ENCODE data around the gene CAMSAP2.
A peak's percentile ranks its signal among the peaks of the same experiment; 100 is the strongest.

The CAMSAP2 gene, protein sequence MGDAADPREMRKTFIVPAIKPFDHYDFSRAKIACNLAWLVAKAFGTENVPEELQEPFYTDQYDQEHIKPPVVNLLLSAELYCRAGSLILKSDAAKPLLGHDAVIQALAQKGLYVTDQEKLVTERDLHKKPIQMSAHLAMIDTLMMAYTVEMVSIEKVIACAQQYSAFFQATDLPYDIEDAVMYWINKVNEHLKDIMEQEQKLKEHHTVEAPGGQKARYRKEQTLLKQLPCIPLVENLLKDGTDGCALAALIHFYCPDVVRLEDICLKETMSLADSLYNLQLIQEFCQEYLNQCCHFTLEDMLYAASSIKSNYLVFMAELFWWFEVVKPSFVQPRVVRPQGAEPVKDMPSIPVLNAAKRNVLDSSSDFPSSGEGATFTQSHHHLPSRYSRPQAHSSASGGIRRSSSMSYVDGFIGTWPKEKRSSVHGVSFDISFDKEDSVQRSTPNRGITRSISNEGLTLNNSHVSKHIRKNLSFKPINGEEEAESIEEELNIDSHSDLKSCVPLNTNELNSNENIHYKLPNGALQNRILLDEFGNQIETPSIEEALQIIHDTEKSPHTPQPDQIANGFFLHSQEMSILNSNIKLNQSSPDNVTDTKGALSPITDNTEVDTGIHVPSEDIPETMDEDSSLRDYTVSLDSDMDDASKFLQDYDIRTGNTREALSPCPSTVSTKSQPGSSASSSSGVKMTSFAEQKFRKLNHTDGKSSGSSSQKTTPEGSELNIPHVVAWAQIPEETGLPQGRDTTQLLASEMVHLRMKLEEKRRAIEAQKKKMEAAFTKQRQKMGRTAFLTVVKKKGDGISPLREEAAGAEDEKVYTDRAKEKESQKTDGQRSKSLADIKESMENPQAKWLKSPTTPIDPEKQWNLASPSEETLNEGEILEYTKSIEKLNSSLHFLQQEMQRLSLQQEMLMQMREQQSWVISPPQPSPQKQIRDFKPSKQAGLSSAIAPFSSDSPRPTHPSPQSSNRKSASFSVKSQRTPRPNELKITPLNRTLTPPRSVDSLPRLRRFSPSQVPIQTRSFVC (N-terminal part only)

DNA sequence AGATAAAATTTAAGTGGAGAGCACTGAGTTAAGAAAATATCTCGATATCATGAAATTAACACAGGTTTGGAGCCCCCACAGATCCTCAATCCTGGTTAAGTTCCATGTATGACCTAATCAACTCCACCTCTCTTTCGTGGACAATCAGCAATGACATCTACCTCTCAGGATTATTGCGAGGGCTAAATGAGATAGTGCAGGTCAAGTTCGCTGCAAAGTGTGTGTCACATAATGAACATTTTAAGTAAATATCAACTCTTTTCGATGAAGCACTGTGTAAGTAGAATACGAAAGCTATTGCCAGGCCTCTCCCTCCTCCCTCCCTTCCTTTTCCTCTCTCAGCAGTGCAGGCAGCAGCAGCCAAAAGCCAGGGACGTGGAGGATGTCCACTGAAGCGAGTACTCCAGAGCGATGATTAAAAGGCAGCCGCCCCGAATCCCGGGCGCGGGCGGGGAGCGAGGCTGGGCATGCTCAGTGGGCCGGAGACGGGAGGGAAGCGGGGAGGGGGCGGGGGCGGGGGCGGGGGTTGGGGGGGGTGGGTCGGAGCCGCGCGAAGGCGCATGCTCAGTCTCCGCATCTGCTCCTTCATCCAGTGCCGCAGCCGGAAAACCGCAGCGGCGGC lies at the start of gene CAMSAP2:
Gene CAMSAP2, plus strand, starts transcription at position 567 of the 622 bp plus-strand sequence. CDS start 935 bp downstream, outside the sequence.
- DNase-seq: peak; percentile 54 to 61

DNA sequence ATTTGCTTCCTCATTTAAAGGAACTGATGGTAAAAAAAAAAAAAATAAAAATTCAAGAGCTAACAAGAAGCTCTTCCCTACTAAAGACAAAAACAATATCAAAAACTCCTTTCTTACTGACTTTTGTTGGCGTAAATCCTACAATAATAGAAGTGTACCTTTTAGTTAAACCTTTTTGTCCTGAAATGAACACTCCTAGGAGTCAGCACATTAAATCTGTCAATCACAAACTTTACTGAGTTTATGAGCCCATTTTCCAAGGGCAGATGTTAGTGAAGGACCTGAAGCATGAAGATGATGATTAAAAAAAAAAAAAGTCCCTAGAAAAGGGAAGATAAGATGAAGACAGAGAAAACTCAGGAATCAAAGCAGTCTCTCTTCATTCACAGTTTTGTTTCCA lies 46.4 kb upstream of the CAMSAP2 start:
- no peak for DNase-seq

DNA sequence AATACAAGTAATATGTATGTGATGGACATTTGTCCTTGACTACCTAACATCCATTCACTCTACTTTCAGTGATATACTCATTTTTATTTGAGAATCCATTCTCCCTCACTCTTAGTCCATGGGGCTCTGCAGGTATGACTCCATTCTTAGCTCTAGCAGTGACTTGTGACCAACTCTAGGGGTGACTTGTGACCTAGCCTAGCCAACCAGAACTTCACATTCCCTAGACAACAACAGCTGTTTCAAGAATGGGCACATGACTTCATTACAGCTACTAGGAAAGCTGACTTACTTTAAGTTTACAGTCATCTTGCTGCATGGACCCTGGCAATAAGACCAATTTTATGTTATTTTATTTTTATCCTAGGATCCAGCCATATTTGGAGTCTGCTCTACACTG lies 45.4 kb upstream of the CAMSAP2 start:
- DNase-seq: no peak

DNA sequence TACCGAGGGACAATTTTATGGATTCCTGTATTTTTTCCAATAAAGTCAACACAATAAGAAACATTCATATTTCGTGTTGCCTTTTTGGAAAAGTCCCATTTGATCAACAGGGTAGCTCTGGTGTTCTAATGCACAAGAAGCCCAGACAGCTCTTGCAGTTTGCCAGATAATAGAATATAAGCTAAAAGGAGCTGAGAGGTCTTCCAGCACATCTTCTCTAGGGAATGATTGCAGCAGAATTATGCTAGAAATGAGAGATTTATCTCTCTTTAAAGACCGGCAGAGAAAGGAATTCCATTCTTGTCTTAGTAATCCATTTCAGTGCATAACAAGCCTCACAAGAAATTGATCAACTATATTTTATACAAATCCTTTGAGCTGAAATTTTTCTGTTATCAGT lies 44.0 kb upstream of the CAMSAP2 start:
- DNase-seq: no peak

DNA sequence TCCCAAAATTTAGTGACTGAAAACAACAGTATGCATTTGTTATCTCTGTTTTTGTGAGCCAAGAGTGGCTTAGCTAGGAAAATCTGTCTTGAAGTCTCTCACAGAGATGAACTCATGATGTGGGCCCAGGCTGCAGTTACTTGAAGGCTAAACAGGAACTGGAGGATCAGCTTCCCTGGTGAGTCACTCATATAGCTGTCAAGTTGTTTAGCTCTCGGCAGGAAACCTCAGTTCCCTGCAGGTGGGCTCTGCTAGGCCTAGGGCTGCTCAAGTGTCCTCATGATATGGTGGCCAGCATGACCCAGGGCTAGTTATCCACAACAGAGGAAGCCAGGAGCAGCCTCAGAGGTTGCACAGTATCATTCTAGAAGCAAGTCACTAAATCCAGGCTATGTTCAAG lies 38.8 kb upstream of the CAMSAP2 start:
- DNase-seq: peak; percentile 55 to 59

DNA sequence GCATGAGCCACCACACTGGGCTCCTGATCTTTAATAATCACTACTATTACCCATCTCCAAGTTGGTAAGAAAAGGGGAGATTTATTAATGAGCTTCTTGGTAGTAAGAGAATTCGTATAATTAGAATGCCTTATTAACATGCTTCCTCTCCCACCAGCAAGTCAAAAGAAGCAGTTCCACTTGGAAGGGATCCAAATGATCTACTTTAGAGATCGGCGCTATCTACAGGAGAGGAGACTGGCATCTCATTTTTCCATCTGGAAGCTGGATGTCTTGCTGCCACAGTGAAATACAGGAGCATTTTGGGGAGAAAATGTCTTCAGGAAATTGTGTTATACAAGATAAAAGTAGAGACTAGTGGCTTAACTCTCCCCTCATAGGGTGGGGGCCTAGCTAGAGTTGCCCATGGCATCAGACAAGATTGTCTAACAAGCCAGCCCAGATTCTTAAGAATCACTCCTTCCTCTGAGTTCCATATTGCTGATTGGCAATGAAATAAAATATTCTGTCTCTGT lies 33.6 kb upstream of the CAMSAP2 start:
- DNase-seq: no peak

DNA sequence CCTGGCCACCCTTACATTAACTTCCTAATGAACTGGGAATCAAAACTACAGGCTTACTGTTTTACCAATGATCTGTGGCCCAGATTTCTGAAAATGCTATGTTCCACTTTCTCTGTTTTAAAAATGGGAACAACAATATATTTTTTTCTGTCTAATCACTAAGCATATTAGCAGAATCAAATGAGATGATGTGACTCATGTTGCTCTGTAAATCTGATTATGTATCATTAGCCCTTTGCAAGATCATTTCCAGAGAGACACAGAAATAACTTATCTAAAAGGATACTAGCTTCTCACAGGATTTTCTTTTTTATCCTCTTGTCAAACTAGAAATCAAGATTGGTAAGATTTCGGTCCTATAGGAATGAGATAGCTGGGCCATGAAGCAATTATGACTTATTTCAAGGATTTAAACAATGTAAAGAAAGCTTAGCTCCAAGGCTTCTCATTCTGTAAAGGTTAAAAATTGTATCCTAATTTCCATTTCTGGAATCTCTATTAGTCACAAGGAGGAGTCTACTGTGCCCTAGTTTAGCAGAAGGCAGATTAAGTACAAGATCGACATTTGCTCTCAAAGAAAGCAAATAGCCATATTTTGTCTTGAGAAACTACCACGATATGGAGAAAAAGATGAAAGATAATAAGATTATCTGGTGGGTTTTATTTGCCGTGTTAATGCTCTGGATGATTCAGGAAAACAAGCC lies 32.4 kb upstream of the CAMSAP2 start:
- DNase-seq: no peak

DNA sequence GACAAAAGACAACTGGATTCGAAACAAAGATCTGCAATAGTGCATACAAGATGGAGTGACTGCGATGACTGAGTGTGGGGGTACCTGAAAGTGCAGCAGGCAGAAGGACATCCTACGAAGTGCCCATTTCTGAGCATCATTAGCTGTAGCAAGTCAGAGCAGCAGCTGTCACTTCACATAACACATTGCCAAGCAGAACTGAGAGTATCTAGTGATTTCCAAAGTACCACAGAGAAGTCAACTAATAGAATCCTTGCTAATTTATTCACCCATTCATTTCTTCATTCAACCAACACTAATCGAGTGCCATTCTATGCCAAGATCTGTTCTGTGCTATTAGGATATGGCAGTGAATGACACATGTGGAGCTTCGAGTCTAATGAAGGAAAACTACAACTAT lies 31.6 kb upstream of the CAMSAP2 start:
- no peak for DNase-seq

DNA sequence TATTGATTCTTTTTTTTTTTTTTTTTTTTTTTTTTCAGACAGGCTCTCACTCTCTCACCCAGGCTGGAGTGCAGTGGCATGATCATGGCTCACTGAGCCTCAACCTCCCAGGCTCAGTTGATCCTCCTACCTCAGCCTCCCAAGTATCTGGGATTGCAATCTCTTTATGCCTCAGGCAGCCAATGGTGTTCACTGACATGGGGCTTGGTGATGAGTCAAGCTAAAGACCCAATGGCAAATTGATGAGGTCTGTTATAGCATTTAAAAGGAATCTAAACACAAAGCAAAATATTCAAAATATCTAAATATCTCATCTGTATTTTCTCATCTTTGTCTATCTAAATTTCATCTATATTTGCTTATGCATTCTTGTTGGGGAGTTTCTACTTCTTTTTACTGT lies 30.5 kb upstream of the CAMSAP2 start:
- no peak for DNase-seq

DNA sequence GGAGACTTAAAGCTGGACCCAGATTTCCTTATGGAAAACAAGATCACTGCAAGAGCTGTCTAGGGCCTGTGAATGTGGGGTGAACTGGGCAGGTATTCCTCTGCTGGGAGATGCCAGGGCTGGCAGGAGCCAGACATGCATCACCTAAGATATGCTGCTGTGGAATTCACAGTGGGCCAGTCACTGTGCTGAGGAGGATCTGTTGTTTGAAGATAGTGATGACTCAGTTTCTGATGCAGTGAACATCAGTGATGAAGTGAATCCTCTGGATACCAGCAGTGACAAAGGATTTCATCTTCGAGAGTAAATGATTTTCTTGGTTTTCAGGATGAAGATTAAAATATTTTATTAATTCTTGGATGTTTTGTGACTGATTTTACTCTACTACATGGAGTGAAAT lies 29.9 kb upstream of the CAMSAP2 start:
- DNase-seq: no peak

DNA sequence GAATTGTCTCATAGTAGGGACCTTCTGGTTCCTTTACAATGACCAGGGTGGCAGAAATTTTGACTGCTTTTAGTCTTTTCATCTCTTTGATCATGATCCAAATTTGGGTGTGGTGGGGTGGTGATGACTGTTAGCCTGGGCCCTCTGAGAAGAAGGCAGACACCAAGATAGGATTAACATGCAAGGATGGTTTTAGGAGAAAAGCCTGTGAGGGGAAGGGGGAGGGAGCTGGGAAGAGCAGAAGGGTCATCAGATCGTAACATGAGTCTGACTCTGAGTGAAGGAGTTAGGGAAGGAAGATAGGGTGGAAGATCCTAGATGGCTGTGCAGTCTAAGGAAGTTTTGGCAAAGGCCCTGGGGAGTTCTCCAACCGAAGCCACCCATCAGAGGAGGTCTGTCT lies 28.5 kb upstream of the CAMSAP2 start:
- DNase-seq: no peak

DNA sequence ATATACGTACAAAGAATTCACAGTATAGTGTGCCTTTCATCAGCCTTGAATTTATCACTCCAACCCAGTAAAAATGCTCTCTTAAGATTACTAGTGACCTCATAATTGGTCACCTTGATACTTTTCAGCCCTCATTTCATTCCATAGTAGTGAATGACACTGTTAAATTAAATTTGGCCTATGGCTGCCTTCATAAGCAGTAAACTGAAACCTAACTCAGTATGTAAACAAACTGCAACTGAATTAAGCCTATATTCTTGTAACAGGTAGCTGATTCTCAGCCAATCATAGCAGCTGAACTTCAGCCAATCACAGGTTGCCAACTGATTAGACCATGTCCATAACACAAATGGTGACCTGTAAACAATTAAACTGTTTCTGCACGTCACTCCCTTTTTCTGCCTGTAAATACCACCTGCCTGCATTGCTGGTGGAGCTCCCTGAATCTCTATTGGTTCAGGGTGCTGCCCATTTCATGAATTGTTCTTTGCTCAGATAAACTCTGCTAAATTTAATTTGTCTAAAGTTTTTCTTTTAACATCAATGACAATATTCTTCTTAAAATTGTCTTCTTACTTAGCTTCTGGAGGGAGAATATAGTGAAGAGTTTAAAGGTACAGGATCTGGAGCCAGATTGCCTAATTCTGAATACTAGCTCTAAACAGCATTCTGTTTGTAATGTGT lies 24.0 kb upstream of the CAMSAP2 start:
- DNase-seq: no peak

DNA sequence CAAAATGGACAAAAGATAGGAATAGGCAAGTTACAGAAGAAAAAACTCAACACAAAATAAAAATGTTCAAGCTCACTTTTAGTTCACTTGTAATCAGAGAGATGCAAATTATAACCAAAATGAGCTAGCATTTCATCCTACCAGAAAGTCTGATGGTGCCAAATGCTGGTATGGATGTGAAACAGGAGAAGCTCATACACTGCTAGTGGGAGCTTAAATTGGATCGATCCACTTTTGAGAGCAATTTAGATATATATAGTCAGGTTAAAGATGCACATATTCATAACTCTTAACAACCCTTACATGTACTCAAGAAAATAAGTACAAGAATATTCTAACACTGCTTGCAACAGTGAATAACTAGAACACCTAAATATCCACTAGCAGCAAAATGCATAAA lies 18.5 kb upstream of the CAMSAP2 start:
- no peak for DNase-seq

DNA sequence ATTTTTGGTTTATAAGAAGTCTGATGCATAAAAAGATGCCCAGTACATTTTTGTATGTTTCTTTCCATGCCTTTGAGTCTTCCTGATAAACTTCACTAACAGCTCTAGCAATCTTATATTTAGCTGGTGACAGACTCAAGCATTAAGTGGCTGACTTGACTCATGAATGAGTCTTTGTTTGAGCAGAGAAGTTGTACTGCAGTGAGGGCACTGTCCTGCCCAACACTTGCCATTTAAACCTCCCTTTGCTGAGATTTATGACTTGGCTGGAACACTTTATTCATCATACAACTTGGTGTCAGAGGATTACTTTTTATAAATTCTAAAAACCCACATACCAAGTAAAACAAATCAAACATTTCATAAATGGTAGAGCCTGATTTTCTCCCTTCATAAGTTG lies 14.6 kb upstream of the CAMSAP2 start:
- DNase-seq: no peak

DNA sequence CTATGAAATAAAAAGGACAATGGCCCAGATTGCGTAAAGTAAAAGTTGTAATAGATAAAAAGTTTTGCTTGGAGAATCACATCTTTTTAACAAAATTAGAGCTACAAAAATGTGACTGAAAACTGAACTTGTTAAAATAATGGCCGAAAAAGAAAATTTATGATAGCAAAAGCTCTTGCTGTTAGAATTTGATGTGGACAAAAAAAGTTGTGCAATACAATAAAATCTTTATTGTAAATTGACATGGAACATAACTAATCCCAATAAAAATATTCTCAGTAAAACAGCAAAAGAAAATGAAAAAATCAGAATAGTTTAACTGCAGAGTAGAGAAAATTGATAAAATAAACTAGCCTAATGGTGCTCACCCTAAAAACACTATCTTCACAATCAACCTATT lies 11.4 kb upstream of the CAMSAP2 start:
- no peak for DNase-seq

DNA sequence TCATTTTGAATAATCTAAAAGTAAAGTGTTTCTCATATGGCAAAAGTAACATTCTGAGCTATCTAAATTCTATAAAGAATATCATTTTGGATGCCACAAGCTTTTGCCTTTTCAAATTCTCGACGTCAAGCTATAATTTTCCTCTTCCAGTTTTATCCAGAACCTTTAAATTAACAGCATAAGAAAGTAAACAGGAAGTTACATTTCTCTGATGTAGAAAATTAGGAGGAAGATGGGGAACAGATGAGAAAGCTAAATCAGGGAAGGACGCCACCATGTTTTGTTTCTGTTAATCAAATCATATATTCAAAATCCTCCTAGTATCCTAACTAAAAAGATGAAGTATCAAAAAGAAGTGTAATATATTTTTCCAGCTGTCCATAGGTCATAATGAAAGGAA lies 8.8 kb upstream of the CAMSAP2 start:
- DNase-seq: no peak

DNA sequence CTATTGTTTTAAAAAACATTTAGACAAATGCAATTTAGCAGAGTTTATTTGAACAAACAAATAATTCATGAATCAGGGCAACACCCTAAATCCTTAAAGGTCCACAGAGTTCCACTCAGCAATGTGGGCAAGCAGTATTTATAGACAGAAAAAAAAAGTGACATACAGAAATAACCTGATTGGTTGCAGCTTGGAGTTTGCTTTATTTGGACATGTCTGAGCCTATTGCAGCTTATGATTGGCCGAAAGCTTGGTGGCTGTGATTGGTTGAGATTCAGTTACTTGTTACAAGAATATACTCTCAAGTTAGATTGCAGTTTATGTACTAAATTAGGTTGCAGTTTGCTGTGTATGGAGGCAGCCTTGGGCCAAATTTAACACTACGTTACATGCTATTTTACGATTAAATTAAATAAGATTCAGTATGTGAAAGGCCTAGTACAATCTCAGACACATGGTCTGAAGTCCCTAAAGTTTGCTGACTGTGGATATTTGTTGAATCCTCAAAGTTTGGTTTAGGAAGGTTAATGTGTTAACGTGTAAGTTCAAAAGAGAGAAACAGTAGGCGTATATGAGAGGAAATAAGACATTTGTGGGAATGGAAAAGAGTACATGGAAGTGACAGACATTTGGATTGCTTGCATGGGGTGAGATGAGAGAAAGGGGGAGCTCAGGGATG lies 6.9 kb upstream of the CAMSAP2 start:
- DNase-seq: no peak

DNA sequence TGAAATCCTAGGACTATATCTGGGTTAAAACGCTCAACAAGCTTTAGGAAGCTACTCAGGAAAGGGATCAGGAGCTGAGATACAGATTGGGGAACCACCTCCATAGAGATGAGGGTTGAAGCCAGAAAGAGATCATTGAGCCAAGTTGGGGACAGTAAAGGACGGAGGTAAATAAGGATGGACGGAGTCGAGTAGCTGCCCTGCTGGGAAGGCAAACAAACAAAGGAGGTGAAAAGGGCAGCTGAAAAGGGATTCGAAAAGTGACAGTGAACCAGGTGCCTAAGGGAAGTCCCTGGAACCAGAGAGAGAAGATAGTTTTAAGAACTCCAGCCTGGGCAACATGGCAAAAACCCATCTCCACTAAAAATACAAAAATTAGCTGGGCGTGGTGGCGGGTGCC lies 6.3 kb upstream of the CAMSAP2 start:
- DNase-seq: no peak

DNA sequence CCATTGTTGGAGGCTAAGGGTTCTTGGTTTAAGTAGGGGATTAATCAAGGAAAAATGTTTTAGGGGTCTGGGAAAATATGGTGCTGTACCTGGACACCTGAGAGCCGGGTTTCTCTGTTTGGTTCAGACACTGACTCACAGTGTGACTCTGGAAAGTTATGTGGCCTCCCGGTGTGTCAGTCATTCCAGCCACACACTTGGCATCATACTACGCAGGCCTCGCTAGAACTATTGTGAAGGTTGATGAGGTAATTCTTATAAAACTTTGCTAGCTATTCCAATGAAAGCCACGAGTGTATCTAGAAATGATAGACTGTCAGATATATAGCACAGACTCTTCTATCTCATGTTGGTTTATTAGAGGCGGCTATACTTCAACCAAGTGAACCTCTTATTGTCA lies 4.8 kb upstream of the CAMSAP2 start:
- no peak for DNase-seq

DNA sequence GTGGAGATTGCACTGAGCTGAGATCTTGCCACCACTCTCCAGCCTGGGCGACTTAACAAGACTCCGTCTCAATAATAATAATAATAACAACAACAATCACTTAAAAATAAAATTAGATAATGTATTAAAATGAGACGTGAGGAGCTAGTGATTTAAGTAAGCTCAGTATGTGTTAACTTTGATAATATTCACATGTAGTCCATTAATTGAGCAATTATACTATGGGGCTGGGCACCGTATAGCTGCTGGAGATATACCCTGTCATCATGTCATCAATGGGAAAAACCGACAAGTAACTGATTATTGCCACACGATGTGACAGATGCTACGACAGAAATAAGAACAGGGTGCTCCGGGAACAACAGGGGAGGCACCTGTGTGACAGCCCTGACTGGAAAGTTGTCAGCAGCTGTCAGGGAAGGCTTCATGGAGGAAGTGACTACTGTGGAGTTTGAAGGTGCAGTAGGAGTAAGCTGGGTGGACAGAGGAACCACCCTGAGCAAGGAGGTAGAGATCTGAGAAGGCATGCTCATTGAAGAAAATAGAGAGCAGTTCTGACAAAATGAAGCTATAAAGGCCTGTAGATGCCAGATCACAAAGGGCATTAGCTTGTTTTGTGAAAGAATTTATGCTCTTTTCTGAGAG lies 924 bp upstream of the CAMSAP2 start:
- DNase-seq: no peak

Data from Kasumi-1 (cell line).